GM12872 (cell line): Measurements from ENCODE around the gene MREG.

ENCODE experiments used
- CTCF ChIP-seq: IDR thresholded peaks from 3 replicates; pipeline ENCODE4 v1.5.1; 2011; ENCODE audit warnings: low read depth, mild to moderate bottlenecking, low read length, moderate library complexity; ENCODE audit not compliant: insufficient read depth

The MREG gene

GRCh38 chr2:216013080-216013909 lies at the start of gene MREG:
MREG (minus strand) TSS chr2:216013551; CDS start chr2:216013327, 224 bp downstream.
- peak; percentile 78 for TF ChIP-seq CTCF

- TF ChIP-seq CTCF = peak; percentile 49; the same call in 2 of the 3 replicates
Observed at GRCh38 chr2:216059233-216059834, 46.0 kb upstream of the MREG start.

DNA sequence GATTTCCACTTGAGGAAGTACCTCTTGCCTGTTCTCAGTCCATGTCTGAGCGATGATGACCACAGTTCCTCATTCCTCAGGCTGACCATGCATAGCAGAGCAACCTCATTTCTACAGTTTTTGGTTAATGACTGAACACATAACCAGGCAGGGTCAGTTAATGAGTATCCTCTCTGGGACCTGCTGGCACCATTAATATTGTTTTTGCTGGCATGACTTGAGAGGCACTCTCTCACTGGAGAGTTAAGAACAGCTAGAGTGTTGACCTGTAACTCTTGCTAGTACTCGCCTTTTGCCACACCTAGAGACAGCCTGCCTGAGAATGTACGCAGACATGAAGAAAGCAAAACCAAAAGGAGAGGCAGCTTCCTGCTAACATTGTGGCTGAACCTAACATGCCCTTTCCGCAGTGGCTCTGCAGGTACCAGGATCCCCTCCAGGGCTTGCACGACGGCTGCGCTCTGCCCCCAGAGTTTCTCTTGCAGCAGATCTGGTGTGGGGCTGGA lies 44.4 kb upstream of the MREG start:
- TF ChIP-seq CTCF = 0 out of 3 replicates have a peak, but pooled peaks have one; percentile 8

DNA sequence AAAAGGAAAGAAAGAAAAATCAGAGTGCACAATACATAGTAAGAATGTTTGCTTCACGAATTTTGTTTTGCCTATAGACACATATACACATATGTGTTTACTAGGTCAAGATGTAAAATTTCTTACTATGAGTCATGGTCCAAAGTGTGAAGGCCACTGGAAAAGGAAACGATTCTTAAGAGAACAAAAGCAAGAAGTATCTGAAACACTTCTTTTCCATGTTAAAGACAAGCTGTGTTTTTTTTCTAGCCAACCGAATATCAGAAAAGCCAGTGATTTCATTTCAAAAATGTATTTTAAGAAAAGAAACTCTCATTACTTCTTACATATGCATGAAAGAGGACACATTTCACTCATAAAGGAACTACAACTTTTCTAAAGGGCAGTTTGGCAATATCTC lies 43.4 kb upstream of the MREG start:
- TF ChIP-seq CTCF = no peak

DNA sequence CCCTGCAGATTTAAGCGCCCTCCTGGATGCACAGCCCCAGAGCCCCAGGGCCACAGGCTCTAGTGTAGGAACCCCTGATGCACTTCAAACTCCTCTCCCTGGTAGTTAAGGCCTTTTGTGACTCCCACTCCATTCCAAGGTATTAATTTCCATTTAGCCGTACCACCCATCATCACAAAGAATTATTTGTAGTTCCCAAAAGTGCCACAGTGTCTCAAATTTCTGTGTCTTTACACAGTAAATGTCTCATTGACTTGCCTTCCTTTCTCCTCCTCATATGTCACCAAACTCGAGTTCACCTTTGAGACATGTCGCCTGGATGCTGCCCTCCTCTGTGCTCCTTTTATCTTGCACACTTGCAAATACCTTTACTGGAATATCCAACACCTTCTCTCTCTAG lies 42.3 kb upstream of the MREG start:
- TF ChIP-seq CTCF = no peak

DNA sequence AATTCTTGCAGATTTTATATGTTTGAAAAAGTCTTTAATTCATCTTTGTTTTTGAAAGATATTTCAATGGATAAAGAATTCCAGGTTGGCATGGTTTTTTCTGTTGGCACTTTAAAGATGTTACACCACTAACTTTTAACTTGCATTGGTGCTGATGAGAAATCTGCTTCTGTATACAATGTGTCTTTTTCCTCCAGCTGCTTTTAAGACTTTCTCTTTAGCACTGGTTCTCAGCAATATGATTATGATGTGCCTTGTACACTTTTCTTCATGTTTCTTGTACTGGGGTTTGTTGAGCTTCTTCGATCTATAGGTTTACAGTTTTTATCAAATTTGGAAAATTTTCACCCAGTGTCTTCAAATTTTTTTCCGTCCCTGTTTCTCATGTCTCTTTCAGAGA lies 39.1 kb upstream of the MREG start:
- TF ChIP-seq CTCF = no peak

- no peak for TF ChIP-seq CTCF
Observed at GRCh38 chr2:216051350-216051749, 38.0 kb upstream of the MREG start.
